Measurements from ENCODE around the gene STAG3.
"Not testable (repeated sequence)": the region's sequence is repeated elsewhere in the genome, so short reads cannot be mapped to it uniquely, and the experiment has no call there.

Gene STAG3

DNA sequence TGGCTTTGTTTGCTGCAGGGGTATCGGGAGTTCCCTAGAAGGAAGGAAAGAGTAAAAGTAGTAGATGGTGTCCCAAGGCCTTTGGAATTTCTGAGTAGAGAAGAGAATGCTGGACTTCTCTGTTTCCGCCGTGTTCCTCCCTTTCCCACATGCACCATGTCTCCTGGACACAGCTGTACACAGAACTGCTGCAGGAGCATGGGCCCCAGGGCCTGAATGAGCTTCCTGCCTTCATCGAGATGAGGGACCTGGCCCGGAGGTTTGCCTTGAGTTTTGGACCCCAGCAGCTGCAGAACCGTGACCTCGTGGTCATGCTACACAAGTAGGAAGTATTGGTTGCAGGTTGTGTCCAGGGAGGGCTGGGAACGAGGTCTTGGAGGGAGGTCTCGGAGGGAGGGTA, 26.7 kb downstream of the STAG3 start:
- DNase-seq (ENCODE audit: low read depth) = no peak
- no peak overlapping the region for H3K4me3 ChIP-seq (ENCODE audit: low read depth, low read length)

DNA sequence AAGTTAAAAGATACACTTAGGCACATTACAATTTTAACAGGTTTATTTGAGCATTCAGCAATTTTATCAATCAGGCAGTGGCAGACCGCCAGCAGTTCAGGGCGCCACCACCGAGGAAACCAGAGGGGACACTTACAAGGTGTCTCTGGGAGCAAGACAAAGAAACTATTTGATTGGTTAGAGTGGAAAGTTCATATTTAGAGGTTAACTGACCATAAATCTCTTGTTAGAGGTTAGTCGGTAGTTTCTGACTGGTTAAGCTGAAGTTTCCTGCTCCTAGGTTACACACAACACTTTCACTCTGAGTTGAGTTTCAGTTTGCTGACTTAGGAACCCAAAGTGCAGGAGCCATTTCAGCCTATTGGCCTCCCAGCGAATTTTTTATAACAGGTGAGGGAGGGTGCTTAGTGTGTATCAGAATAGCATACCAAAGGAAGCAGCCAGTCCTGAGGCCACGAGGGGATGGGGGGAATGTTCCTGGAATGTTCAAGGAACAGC, 31.2 kb downstream of the STAG3 start:
- no peak for DNase-seq (ENCODE audit: low read depth)
- no peak overlapping the region for H3K4me3 ChIP-seq (ENCODE audit: low read depth, low read length)

DNA sequence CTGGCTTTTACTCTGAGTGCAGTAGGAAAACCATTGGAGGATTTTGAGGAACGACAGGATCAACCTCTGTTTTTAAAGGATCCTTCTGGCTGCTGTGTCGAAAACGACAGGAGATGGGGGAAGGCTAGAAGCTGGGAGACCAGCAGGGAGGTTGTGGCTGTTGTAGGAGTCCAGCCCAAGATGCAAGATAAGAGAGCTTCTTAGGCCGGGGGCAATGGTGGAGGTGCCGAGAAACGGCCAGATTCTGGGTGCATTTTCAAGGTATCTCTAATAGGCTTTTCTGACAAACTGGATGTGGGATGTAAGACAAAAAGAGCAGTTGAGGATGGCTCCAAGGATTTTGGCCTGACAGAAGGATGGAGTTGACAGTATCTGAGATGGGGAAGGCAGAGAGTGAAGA, 31.8 kb downstream of the STAG3 start:
- H3K4me3 ChIP-seq (ENCODE audit: low read depth, low read length) = no peak overlapping the region
- DNase-seq (ENCODE audit: low read depth) = no peak

DNA sequence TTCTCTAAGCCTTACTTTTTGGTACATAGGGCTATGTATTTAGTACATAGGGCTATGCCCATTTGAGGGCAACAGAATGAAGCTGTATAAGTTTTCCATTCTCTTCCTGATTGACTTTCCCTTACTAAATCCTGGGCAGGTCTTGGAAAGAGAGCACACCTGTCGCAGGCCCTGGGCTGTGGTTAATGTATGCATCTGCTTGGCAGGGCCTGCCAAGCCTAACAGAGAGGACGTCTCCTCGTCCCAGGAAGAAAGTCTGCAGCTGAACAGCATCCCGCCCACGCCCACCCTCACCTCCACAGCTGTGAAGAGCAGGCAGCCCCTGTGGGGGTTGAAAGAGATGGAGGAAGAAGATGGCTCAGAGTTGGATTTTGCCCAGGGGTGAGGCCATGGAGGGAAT, 33.1 kb downstream of the STAG3 start:
- no peak for DNase-seq (ENCODE audit: low read depth)
- H3K4me3 ChIP-seq (ENCODE audit: low read depth, low read length) = no peak overlapping the region

DNA sequence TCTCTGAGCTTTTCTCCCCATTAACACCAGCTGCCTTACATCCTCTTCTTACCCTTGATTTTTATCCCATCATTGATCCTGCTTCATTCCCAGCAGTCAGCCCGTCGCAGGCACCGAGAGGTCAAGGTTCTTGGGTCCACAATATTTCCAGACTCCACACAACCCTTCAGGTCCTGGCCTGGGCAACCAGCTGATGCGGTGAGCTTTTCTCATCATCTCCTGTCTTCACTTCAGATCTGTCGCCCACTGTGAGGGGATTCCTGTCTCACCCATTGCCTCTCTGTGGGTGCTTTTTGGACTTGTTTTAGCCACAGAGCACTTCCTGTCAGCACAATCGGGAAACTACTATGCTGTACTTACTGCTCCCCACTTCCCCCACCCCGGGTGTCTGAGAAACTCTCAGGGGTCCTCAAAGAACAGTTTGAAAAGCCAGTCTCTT, 33.6 kb downstream of the STAG3 start:
- DNase-seq (ENCODE audit: low read depth) = no peak
- H3K4me3 ChIP-seq (ENCODE audit: low read depth, low read length) = no peak overlapping the region

DNA sequence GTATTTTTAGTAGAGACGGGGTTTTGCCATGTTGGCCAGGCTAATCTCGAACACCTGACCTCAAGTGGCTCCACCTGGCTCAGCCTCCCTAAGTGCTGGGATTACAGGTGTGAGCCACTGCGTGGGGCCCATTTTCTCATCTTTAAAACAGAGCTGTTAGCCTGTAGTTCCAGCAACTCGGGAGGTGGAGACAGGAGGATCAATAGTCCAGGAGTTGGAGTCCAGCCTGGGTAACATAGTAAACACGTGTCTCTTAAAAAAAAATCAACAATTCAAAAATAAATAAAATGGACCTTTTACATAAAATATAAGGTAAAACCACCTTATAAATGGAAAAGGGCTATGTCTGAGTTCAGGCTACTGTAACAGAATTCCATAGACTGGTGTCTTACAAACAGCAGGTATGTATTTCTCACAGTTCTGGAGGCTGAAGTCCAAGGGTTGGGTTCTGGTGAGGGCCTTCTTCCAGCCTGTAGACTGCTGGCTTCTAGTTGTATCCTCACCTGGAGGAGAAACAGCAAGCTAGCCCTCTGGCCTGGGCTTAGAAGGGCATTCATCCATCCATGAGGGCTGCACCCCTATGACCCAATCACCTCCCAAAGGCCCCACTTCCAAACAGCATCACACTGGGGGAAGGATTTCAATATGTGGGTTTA, 35.0 kb downstream of the STAG3 start:
- H3K4me3 ChIP-seq (ENCODE audit: low read depth, low read length) = no peak overlapping the region
- no peak for DNase-seq (ENCODE audit: low read depth)

DNA sequence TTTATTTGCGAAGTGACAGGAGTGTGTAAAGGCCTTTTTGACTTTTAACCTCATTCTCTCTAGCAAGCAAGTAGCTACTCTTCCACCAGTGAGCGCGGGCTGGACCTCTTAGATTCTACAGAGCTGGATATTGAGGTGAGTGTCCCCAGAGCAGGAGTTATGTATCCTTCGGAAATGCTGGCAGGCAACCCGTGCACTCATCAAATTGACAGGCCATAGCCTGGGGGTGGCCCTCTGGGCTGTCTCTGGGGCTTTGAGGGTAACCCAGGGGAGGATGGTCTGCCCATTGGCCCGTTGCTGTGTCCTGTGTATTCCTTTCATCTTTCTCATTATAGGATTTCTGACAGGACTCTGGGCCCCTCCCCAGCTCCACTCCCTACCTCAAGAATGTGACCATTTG, 36.0 kb downstream of the STAG3 start:
- no peak overlapping the region for H3K4me3 ChIP-seq (ENCODE audit: low read depth, low read length)
- DNase-seq (ENCODE audit: low read depth) = no peak

DNA sequence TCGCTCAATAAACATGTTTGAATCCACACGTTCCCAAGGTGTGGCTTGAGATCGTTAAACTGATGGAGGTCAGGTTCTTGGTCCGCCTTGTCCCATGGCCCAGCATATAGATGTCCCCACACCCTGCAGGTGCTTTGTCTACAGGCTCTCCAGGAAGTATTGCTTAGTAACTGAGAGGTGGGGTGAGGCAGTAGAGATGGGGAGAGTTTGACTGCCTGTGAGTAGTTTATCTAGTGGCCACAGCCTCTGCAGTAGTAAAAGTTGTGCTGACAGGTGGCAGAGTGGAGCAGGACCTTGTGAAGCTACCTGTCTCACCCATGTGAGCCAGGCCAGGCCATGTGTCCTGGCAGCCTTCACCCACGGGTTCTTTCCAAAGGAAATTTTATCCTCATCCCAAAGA, 36.6 kb downstream of the STAG3 start:
- not testable (repeated sequence) for DNase-seq (ENCODE audit: low read depth); H3K4me3 ChIP-seq (ENCODE audit: low read depth, low read length)

DNA sequence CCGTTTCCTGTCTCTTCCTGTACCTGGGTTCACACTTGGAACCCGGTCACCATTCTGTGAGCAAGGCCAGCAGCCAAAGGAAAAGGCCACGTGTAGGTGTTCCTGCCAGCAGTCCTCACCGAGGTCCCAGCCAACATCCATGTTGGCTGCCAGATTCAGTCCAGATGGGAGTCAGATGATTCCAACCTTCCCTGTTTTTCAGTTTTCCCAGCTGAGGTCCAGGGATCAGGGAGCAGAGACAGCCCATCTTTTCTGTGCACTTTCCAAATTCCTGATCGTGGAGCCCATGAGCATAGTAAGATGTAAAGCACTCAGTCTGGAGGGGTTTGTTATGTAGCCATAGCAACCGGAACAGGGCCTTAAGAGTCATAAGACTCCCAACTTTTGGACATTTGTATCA, 38.2 kb downstream of the STAG3 start:
- no peak for DNase-seq (ENCODE audit: low read depth)
- H3K4me3 ChIP-seq (ENCODE audit: low read depth, low read length) = no peak overlapping the region

DNA sequence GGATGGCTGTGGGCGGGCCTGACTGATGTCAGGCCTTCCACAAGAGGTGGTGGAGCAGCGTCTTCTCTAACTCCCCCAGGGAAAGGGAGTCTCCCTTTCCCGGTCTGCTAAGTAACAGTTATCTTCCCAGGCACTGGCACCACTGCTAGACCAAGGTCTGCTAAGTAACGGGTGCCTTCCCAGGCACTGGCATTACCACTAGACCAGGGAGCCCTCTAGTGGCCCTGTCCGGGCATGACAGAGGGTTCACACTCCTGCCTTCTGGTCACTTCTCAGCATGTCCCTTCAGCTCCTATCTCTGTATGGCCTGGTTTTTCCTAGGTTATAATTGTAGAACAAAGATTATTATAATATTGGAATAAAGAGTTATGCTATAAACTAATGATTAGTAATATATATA, 40.2 kb downstream of the STAG3 start:
- H3K4me3 ChIP-seq (ENCODE audit: low read depth, low read length) = not testable (repeated sequence)

DNA sequence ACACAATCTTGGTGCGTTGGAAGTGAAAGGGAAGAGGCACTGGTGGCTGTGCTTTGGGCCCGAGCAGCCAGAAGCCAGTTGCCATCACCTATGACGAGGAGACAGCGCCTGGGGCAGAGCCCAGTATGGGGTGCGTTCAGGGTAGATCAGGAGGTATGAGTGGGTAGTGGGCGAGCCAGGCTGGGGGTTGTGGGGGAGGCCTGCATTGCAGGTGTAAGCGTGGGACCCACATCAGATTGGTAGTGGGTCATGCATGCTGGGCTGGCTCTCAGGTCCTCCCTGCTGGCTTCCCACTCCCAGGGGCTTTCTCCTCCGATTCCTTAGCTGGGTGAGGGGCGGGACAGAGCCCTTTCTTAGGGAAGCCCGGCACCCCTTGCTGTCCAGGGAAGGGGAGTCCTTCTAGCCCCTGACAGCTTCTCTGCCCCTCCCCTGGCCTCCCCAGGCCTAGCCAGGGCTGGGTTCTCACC, 41.6 kb downstream of the STAG3 start:
- no peak overlapping the region for H3K4me3 ChIP-seq (ENCODE audit: low read depth, low read length)
- no peak for DNase-seq (ENCODE audit: low read depth)

More for the DNA sequence above, 40.2 kb downstream of the STAG3 start:
- not testable (repeated sequence) for DNase-seq (ENCODE audit: low read depth)

DNA sequence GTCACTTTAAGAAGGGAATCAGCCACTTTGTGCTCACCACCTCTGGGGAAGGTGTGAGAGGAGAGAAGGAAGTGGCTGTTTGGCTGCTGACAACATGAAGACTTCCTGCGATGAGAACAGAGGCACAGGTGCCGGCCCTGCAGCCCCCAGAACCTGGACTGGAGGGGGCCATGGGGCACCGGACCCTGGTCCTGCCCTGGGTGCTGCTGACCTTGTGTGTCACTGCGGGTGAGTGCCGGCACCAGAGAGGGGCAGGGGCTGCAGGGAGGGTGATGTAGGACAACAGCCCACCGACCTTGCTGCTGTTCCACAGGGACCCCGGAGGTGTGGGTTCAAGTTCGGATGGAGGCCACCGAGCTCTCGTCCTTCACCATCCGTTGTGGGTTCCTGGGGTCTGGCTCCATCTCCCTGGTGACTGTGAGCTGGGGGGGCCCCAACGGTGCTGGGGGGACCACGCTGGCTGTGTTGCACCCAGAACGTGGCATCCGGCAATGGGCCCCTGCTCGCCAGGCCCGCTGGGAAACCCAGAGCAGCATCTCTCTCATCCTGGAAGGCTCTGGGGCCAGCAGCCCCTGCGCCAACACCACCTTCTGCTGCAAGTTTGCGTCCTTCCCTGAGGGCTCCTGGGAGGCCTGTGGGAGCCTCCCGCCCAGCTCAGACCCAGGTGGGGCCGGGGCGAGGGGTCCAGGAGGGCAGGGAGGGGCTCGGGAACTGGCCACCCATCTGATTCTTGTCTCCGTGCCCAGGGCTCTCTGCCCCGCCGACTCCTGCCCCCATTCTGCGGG, 42.3 kb downstream of the STAG3 start, which contains the start of gene PVRIG:
Gene PVRIG, plus strand, starts transcription at position 149 of the 785 bp plus-strand sequence. Its CDS starts 22 bp downstream, at position 171.
- DNase-seq (ENCODE audit: low read depth) = not testable (repeated sequence)

DNA sequence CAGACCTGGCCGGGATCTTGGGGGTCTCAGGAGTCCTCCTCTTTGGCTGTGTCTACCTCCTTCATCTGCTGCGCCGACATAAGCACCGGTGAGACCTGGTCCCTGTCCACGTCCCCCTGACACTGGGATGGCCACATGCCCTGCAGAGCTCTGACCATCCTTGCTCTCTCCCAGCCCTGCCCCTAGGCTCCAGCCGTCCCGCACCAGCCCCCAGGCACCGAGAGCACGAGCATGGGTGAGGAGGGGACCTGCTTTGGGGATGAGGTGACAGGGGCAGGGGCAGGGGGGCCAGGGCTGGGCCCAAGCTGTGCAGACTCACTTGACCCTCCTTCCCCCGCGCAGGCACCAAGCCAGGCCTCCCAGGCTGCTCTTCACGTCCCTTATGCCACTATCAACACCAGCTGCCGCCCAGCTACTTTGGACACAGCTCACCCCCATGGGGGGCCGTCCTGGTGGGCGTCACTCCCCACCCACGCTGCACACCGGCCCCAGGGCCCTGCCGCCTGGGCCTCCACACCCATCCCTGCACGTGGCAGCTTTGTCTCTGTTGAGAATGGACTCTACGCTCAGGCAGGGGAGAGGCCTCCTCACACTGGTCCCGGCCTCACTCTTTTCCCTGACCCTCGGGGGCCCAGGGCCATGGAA, 43.0 kb downstream of the STAG3 start:
- no peak overlapping the region for H3K4me3 ChIP-seq (ENCODE audit: low read depth, low read length)
- no peak for DNase-seq (ENCODE audit: low read depth)

More for the DNA sequence above, 42.3 kb downstream of the STAG3 start, which contains the start of gene PVRIG:
- H3K4me3 ChIP-seq (ENCODE audit: low read depth, low read length) = not testable (repeated sequence)

DNA sequence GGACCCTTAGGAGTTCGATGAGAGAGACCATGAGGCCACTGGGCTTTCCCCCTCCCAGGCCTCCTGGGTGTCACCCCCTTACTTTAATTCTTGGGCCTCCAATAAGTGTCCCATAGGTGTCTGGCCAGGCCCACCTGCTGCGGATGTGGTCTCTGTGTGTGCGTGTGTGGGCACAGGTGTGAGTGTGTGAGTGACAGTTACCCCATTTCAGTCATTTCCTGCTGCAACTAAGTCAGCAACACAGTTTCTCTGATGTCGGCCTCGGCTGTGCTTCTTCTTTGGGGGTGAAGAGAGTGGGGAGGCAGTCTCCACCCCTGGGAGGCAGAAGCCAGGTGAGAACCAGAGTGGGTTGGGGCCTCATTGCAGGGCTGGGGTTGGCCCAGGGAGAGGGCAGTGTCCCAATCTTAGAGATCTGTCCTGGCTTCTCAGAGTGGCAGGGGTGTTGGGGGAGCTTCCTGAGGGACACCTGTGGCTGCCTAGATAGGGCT, 43.6 kb downstream of the STAG3 start:
- no peak for DNase-seq (ENCODE audit: low read depth)
- H3K4me3 ChIP-seq (ENCODE audit: low read depth, low read length) = no peak overlapping the region

DNA sequence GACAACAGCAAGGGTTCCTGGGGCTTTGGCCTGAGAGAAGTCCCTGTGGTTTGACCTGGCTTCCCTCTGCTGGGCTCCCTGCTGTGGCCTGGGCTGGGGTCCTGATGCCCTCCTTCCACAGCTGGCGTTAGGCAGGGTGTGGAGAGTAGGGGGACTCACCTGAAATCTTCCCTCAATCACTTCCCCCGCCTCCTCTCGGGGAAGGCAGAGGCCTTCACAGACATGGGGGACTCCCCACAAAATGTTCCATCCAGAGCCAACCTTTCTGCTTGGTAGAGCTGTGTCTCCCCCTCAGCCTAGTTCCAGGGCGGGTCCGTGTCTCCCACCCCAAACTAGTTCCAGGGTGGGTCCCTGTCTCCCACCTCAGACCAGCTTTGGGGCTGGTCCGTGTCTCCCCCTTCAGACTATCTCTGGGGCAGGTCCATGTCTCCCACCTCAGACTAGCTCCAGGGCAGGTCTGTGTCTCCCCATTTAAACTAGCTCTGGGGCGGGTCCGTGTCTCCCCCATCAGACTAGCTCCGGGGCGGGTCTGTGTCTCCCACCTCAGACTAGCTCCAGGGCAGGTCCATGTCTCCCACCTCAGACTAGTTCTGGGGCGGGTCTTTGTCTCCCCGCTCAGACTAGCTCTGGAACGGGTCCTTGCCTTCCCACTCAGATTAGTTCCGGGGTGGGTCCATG, 44.2 kb downstream of the STAG3 start:
- no peak overlapping the region for H3K4me3 ChIP-seq (ENCODE audit: low read depth, low read length)
- DNase-seq (ENCODE audit: low read depth) = no peak

DNA sequence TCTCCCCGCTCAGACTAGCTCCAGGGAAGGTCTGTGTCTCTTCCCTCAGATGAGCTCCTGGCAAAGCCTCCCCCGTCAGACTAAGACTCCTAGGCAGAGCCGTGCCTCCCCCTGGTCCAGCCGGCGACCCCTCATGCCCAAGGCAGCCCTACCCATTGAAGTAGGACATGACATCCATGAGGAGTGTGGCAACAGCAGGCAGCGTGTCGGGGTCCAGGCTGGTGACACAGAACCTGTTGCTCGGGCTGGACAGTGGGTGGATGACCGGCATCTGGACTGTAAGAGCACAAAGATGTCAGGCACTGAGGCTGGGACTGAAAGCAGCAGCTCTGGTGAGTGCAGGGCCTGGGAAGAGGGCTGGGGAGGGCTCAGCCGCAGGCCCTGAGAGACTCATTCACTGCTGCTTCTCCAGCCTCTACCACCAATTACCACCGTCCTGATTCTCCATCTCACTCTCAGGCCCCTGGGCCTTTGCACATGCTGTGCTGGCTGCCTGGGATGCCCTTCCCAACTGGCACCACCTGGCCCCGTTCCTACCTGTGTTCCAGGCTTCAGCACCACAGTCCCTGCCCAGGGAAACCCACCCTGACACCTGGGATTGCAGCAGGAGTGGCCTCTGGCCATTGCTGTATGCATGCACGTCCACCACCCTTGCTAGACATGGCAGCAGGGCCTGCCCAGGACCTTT, 44.9 kb downstream of the STAG3 start:
- DNase-seq (ENCODE audit: low read depth) = no peak
- no peak overlapping the region for H3K4me3 ChIP-seq (ENCODE audit: low read depth, low read length)

DNA sequence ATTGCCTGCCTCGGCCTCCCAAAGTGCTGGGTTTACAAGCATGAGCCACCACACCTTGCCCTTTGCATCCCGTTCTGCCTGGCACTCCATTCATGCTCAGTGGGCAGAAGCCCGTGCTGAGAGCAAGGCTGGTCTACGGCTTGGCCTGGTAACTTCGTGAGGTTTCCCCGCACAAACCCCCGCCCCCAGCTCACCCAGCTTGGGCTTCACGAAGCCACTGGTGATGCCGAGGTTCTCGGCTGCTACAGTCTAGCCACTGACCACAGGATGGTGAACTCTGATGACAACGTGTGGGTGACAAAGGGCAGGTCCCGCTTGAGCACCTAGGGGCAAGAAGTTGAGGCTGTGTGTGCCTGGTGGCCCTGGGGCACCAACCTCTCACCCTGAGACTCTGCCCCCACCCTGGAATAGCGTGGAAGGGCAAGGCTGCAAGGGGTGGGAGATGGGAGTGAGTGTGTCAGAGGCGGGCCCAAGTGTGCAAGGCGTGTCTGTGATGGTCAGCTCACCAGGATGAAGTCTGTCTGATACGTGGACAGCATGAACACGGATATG, 45.7 kb downstream of the STAG3 start:
- not testable (repeated sequence) for H3K4me3 ChIP-seq (ENCODE audit: low read depth, low read length); DNase-seq (ENCODE audit: low read depth)

DNA sequence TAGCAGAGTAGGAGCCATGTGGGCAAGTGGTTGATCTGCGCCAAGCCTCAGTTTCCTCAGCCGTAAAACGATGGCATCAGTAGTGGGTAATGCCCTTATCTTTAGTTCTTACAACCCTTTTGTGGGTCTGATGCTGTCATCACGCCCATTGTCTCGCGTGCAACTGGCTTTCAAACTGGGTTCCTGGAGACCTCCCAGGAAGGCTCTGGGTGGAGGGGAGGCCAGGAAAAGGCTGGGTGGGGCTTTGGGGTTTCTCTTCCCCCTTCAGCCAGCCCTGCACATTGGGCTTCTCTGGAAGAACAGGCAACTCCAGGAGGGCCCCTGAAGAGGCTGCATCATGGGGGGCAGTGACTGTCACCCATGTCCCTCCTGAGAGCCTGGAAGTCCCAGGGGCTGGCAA, 47.2 kb downstream of the STAG3 start:
- not testable (repeated sequence) for DNase-seq (ENCODE audit: low read depth); H3K4me3 ChIP-seq (ENCODE audit: low read depth, low read length)

All from skeletal muscle cell (primary cell).